Esophagus squamous epithelium (tissue), 4 donors: Measurements from ENCODE around the gene ATR.

Experiments
- POLR2A ChIP-seq, 4 donors: fragments of 450-650 bp; IDR thresholded peaks; one replicate each; pipeline ENCODE4 v1.6.1; 2017; ENCODE audit warnings: antibody characterized with exemption in 4 of 4, mild to moderate bottlenecking in 4 of 4, moderate library complexity in 3 of 4
- TF ChIP-seq, protein P1 (sequence below), 6 experiments: fragments of 450-650 bp in 4 of 6; fragments of 200-600 bp in 2 of 6; sonication (generic) in 2 of 6; IDR thresholded peaks; one replicate each; pipeline ENCODE4 v1.5.1; 2016 to 2019; ENCODE audit warnings: antibody characterized with exemption in 6 of 6, mild to moderate bottlenecking in 4 of 6, moderate library complexity in 4 of 6

DNA sequence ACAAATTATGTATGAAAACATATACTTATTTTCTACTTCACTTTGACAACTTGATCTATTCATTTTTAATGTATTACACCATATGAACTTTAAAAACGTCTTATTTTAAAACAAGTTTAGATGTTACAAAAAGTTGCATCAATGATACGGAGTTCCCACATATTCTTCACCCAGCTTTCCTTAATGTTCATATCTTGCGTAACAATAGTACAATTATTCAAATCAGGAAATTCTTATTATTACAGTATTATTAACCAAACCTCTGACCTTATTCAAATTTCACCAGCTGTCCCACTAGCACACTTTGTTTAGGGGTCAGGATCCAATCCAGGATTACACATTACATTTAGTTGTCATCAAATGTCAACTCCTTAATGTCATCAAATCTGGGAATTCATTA lies 117.8 kb downstream of the ATR start:
- TF ChIP-seq, protein P1, sequence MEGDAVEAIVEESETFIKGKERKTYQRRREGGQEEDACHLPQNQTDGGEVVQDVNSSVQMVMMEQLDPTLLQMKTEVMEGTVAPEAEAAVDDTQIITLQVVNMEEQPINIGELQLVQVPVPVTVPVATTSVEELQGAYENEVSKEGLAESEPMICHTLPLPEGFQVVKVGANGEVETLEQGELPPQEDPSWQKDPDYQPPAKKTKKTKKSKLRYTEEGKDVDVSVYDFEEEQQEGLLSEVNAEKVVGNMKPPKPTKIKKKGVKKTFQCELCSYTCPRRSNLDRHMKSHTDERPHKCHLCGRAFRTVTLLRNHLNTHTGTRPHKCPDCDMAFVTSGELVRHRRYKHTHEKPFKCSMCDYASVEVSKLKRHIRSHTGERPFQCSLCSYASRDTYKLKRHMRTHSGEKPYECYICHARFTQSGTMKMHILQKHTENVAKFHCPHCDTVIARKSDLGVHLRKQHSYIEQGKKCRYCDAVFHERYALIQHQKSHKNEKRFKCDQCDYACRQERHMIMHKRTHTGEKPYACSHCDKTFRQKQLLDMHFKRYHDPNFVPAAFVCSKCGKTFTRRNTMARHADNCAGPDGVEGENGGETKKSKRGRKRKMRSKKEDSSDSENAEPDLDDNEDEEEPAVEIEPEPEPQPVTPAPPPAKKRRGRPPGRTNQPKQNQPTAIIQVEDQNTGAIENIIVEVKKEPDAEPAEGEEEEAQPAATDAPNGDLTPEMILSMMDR (IDR thresholded peaks at IDR 0.05), result no peak
- no peak for TF ChIP-seq POLR2A (IDR thresholded peaks at IDR 0.05)
